ENCODE measurements around the gene OTOA.

GRCh38 chr16:21642861-21643260 is 20.9 kb upstream of the OTOA start:
- TF ChIP-seq CTCF (conservative IDR thresholded peaks at IDR 0.05 in 1 of 2, IDR thresholded peaks at IDR 0.05 in 1 of 2; ENCODE audit: extremely low read depth in 1 of 2, insufficient read depth in 1 of 2, low read depth in 1 of 2, low read length in 2 of 2), result no peak
- no peak for TF ChIP-seq EZH2 (IDR thresholded peaks at IDR 0.05; ENCODE audit: borderline replicate concordance, low read length)

All from mammary epithelial cell (primary cell).